Central memory CD4-positive, alpha-beta T cell (primary cell): ENCODE results near the gene TMCC3.
"Not testable (repeated sequence)": the region's sequence is repeated elsewhere in the genome, so short reads cannot be mapped to it uniquely, and the experiment has no call there.

Source experiments
- DNase-seq: peaks from one replicate; pipeline ENCODE4 v3.0.0; 2022
- total RNA-seq, 3 experiments: gene quantifications; one replicate each; lab custom pipeline; 2026; lab: John Stamatoyannopoulos, UW

The TMCC3 gene
- total RNA-seq, result 0 to 0.05 (median 0.04) reads per million in 3 experiments

GRCh38 chr12:94650143-94651056 lies at the start of gene TMCC3:
TSS of gene TMCC3 (minus strand) at chr12:94650557. CDS start at chr12:94650430, 127 bp downstream.
- no peak for DNase-seq

GRCh38 chr12:94699801-94700200 lies 49.4 kb upstream of the TMCC3 start:
- no peak for DNase-seq

- DNase-seq, result no peak
Measured at GRCh38 chr12:94698578-94698977, 48.2 kb upstream of the TMCC3 start.

- no peak for DNase-seq
Measured at GRCh38 chr12:94697631-94698030, 47.3 kb upstream of the TMCC3 start.

GRCh38 chr12:94694732-94695131 lies 44.4 kb upstream of the TMCC3 start:
- no peak for DNase-seq

- DNase-seq, result not testable (repeated sequence)
Measured at GRCh38 chr12:94692826-94693225, 42.5 kb upstream of the TMCC3 start.

- no peak for DNase-seq
Measured at GRCh38 chr12:94690198-94690771, 39.9 kb upstream of the TMCC3 start.

GRCh38 chr12:94689646-94690036 lies 39.3 kb upstream of the TMCC3 start:
- DNase-seq, result no peak

- no peak for DNase-seq
Measured at GRCh38 chr12:94689002-94689645, 38.8 kb upstream of the TMCC3 start.

GRCh38 chr12:94687891-94688290 lies 37.5 kb upstream of the TMCC3 start:
- no peak for DNase-seq

- DNase-seq, result no peak
Measured at GRCh38 chr12:94686834-94687628, 36.7 kb upstream of the TMCC3 start.

GRCh38 chr12:94684416-94685142 lies 34.2 kb upstream of the TMCC3 start:
- no peak for DNase-seq

GRCh38 chr12:94679554-94680195 lies 29.3 kb upstream of the TMCC3 start:
- DNase-seq, result no peak

GRCh38 chr12:94678849-94679248 lies 28.5 kb upstream of the TMCC3 start:
- no peak for DNase-seq

- DNase-seq, result no peak
Measured at GRCh38 chr12:94678379-94678778, 28.0 kb upstream of the TMCC3 start.

- no peak for DNase-seq
Measured at GRCh38 chr12:94677778-94678177, 27.4 kb upstream of the TMCC3 start.

- DNase-seq, result no peak
Measured at GRCh38 chr12:94676922-94677321, 26.6 kb upstream of the TMCC3 start.

GRCh38 chr12:94676031-94676641 lies 25.8 kb upstream of the TMCC3 start:
- DNase-seq, result peak; percentile 55

GRCh38 chr12:94674835-94675234 lies 24.5 kb upstream of the TMCC3 start:
- no peak for DNase-seq

GRCh38 chr12:94674051-94674451 lies 23.7 kb upstream of the TMCC3 start:
- no peak for DNase-seq

- DNase-seq, result no peak
Measured at GRCh38 chr12:94673496-94673895, 23.1 kb upstream of the TMCC3 start.
